Measurements from ENCODE around the gene GDPGP1. TPM values are rescaled to one million over a fixed set of nuclear protein-coding genes. Genes with fewer than 3 reads are reported as not detected.

GDPGP1 gene
- polyA plus RNA-seq, 1 donor (not counting 4 experiments of a cell fraction or from before 2014, with no cell fraction given), result 0.92 TPM

GRCh38 chr15:90214553-90215196 is 19.3 kb upstream of the GDPGP1 start:
- H3K9me1 ChIP-seq (ENCODE audit: control insufficient read depth, extremely low read depth, insufficient read depth, low read length), result peaks cover 4% of the 10 kb centered on the region
- peaks cover 72% of the 10 kb centered on the region for H3K79me2 ChIP-seq (ENCODE audit: control insufficient read depth, insufficient read depth, low read length)
- peak overlapping the region; percentile 2 for H3K4me2 ChIP-seq (ENCODE audit: control insufficient read depth, extremely low read depth, insufficient read depth, low read depth, low read length)
- H2AFZ ChIP-seq (ENCODE audit: control insufficient read depth, low read length), result no peak overlapping the region
- H3K4me3 ChIP-seq (ENCODE audit: control insufficient read depth in 2 of 3, extremely low read depth in 1 of 3, insufficient read depth in 2 of 3, low read depth in 1 of 3, low read length in 3 of 3), result no peak overlapping the region
- TF ChIP-seq, protein P1, sequence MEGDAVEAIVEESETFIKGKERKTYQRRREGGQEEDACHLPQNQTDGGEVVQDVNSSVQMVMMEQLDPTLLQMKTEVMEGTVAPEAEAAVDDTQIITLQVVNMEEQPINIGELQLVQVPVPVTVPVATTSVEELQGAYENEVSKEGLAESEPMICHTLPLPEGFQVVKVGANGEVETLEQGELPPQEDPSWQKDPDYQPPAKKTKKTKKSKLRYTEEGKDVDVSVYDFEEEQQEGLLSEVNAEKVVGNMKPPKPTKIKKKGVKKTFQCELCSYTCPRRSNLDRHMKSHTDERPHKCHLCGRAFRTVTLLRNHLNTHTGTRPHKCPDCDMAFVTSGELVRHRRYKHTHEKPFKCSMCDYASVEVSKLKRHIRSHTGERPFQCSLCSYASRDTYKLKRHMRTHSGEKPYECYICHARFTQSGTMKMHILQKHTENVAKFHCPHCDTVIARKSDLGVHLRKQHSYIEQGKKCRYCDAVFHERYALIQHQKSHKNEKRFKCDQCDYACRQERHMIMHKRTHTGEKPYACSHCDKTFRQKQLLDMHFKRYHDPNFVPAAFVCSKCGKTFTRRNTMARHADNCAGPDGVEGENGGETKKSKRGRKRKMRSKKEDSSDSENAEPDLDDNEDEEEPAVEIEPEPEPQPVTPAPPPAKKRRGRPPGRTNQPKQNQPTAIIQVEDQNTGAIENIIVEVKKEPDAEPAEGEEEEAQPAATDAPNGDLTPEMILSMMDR (optimal IDR thresholded peaks at IDR 0.05 in 1 of 3, IDR thresholded peaks at IDR 0.05 in 1 of 3, conservative IDR thresholded peaks at IDR 0.05 in 1 of 3; ENCODE audit: extremely low read depth in 1 of 3, insufficient read depth in 2 of 3, low read length in 3 of 3), result peak; percentile 31 to 43 (median 38)
- TF ChIP-seq EZH2 (IDR thresholded peaks at IDR 0.05; ENCODE audit: low read length), result no peak
- no peak overlapping the region for H3K9ac ChIP-seq (ENCODE audit: control insufficient read depth, extremely low read depth, insufficient read depth, low read length)
- H3K27me3 ChIP-seq (ENCODE audit: control insufficient read depth, extremely low read depth, insufficient read depth, low read length), result no peaks in the 10 kb centered on the region
- FAIRE-seq (no peak), DNase-seq (ENCODE audit: low read depth, low spot score) (no peak)
- H3K9me3 ChIP-seq (ENCODE audit: control insufficient read depth, low read depth, low read length), result no peaks in the 10 kb centered on the region
- peak overlapping the region; percentile 39 for H3K27ac ChIP-seq (ENCODE audit: control insufficient read depth, insufficient read depth, low read length)
- dilution Hi-C loops (cut with MboI; ENCODE audit: extremely low pct_ligation_motif_present, low sequenced_read_pairs), result no loop called here
- no peaks in the 10 kb centered on the region for H4K20me1 ChIP-seq (ENCODE audit: control insufficient read depth, extremely low read depth, insufficient read depth, low read length)
- H3K36me3 ChIP-seq (ENCODE audit: control insufficient read depth in 2 of 2, extremely low read depth in 1 of 2, insufficient read depth in 2 of 2, low read length in 2 of 2), result peaks cover 13 to 59% of the 10 kb centered on the region in 2 experiments
- H3K4me1 ChIP-seq (ENCODE audit: control insufficient read depth, extremely low read depth, insufficient read depth, low read length), result peaks cover 66% of the 10 kb centered on the region

- peaks cover 34% of the 10 kb centered on the region for H3K4me1 ChIP-seq (ENCODE audit: control insufficient read depth, extremely low read depth, insufficient read depth, low read length)
- no peak overlapping the region for H3K4me3 ChIP-seq (ENCODE audit: control insufficient read depth in 2 of 3, extremely low read depth in 1 of 3, insufficient read depth in 2 of 3, low read depth in 1 of 3, low read length in 3 of 3)
- peaks cover 17 to 51% of the 10 kb centered on the region in 2 experiments for H3K36me3 ChIP-seq (ENCODE audit: control insufficient read depth in 2 of 2, extremely low read depth in 1 of 2, insufficient read depth in 2 of 2, low read length in 2 of 2)
- peaks cover 61% of the 10 kb centered on the region for H3K79me2 ChIP-seq (ENCODE audit: control insufficient read depth, insufficient read depth, low read length)
- no peak overlapping the region for H3K9ac ChIP-seq (ENCODE audit: control insufficient read depth, extremely low read depth, insufficient read depth, low read length)
- DNase-seq (ENCODE audit: low read depth, low spot score), result no peak
- FAIRE-seq, result peak; percentile 36
- no peaks in the 10 kb centered on the region for H3K9me3 ChIP-seq (ENCODE audit: control insufficient read depth, low read depth, low read length)
- dilution Hi-C loops (cut with MboI; ENCODE audit: extremely low pct_ligation_motif_present, low sequenced_read_pairs), result no loop called here
- no peaks in the 10 kb centered on the region for H4K20me1 ChIP-seq (ENCODE audit: control insufficient read depth, extremely low read depth, insufficient read depth, low read length)
- H2AFZ ChIP-seq (ENCODE audit: control insufficient read depth, low read length), result no peak overlapping the region
- H3K9me1 ChIP-seq (ENCODE audit: control insufficient read depth, extremely low read depth, insufficient read depth, low read length), result peaks cover 4% of the 10 kb centered on the region
- no peak overlapping the region for H3K4me2 ChIP-seq (ENCODE audit: control insufficient read depth, extremely low read depth, insufficient read depth, low read depth, low read length)
- no peak overlapping the region for H3K27ac ChIP-seq (ENCODE audit: control insufficient read depth, insufficient read depth, low read length)
- TF ChIP-seq, protein P1 (optimal IDR thresholded peaks at IDR 0.05 in 1 of 3, IDR thresholded peaks at IDR 0.05 in 1 of 3, conservative IDR thresholded peaks at IDR 0.05 in 1 of 3; ENCODE audit: extremely low read depth in 1 of 3, insufficient read depth in 2 of 3, low read length in 3 of 3), result no peak
- TF ChIP-seq EZH2 (IDR thresholded peaks at IDR 0.05; ENCODE audit: low read length), result no peak
- H3K27me3 ChIP-seq (ENCODE audit: control insufficient read depth, extremely low read depth, insufficient read depth, low read length), result no peaks in the 10 kb centered on the region
These were observed 16.2 kb upstream of the GDPGP1 start for GRCh38 chr15:90217671-90218394.

All from keratinocyte (primary cell).